PC-3 (cell line): ENCODE data around the gene RBFOX2. TPM values are rescaled to one million over a fixed set of nuclear protein-coding genes. Genes with fewer than 3 reads are reported as not detected.

Experiments used
- ATAC-seq: fragments of 200-7000 bp; cut with Tn5 transposase; 2 replicates; pipeline ENCODE4 v1.9.1; 2020; ENCODE audit warnings: mild to moderate bottlenecking, moderate library complexity
- BruUV-seq: library from RNA; stranded (reverse); fragments of 400-500 nt; replicated peaks from 2 replicates; lab custom pipeline; 2021; lab: Mats Ljungman, UMichigan
- CTCF ChIA-PET: fragments of 300-600 bp; sonication (Branson Sonifier 250); formaldehyde crosslinking; loops from one replicate; lab custom pipeline; 2022; ENCODE audit warnings: antibody characterized with exemption; lab: Charles Lee
- POLR2A ChIA-PET: fragments of 300-600 bp; sonication (Branson Sonifier 250); formaldehyde crosslinking; loops from one replicate; lab custom pipeline; 2022; ENCODE audit warnings: antibody characterized with exemption; ENCODE audit not compliant: unreplicated experiment; lab: Charles Lee
- DNase-seq: peaks from one replicate; pipeline ENCODE4 v3.0.0-alpha.2; 2015
- H2AFZ ChIP-seq: fragments of 300-600 bp; sonication (generic); 2 replicates; pipeline ENCODE4 v1.6.0; 2016; ENCODE audit warnings: antibody characterized with exemption, low read length
- H3F3A ChIP-seq: fragments of 300-600 bp; sonication (generic); one replicate; pipeline ENCODE4 v1.6.0; 2017; ENCODE audit warnings: antibody characterized with exemption, low read length, control low read depth, mild to moderate bottlenecking; ENCODE audit not compliant: unreplicated experiment
- H3K27ac ChIP-seq: fragments of 300-600 bp; sonication (generic); 2 replicates; pipeline ENCODE4 v1.5.1; 2016; ENCODE audit warnings: mild to moderate bottlenecking, low read length
- H3K27me3 ChIP-seq: fragments of 300-600 bp; sonication (generic); 2 replicates; pipeline ENCODE4 v1.6.1; 2016; ENCODE audit warnings: low read length, mixed read lengths
- H3K36me3 ChIP-seq: fragments of 300-600 bp; sonication (generic); 2 replicates; pipeline ENCODE4 v1.6.1; 2016; ENCODE audit warnings: low read depth, mixed run types, low read length, mixed read lengths
- H3K4me1 ChIP-seq: fragments of 300-600 bp; sonication (generic); 2 replicates; pipeline ENCODE4 v1.5.1; 2016; ENCODE audit warnings: low read length; ENCODE audit not compliant: insufficient read depth
- H3K4me2 ChIP-seq: fragments of 300-600 bp; sonication (generic); 2 replicates; pipeline ENCODE4 v1.6.0; 2016; ENCODE audit warnings: low read length
- H3K4me3 ChIP-seq: fragments of 300-600 bp; sonication (generic); 2 replicates; pipeline ENCODE4 v1.5.1; 2016; ENCODE audit warnings: mild to moderate bottlenecking, low read length, mixed read lengths
- H3K79me2 ChIP-seq: fragments of 300-600 bp; sonication (generic); 2 replicates; pipeline ENCODE4 v1.6.1; 2017; ENCODE audit warnings: low read length, mixed read lengths
- H3K9ac ChIP-seq: fragments of 300-600 bp; sonication (generic); 2 replicates; pipeline ENCODE4 v1.6.0; 2016; ENCODE audit warnings: mild to moderate bottlenecking, low read length
- H3K9me2 ChIP-seq: fragments of 300-600 bp; sonication (generic); replicated peaks from 2 replicates; pipeline ENCODE4 v1.6.1; 2016; ENCODE audit warnings: mixed run types, low read length, mixed read lengths
- H3K9me3 ChIP-seq: fragments of 300-600 bp; sonication (generic); 2 replicates; pipeline ENCODE4 v1.6.1; 2016; ENCODE audit warnings: low read length, mixed read lengths
- H4K20me1 ChIP-seq: fragments of 300-600 bp; sonication (generic); 2 replicates; pipeline ENCODE4 v1.6.1; 2016; ENCODE audit warnings: low read length, mixed read lengths
- EZH2 ChIP-seq: fragments of 300-600 bp; sonication (generic); IDR thresholded peaks from one replicate; pipeline ENCODE4 v1.6.1; 2017; ENCODE audit warnings: antibody characterized with exemption, mild to moderate bottlenecking, low read length; ENCODE audit not compliant: unreplicated experiment
- EZH2phosphoT487 ChIP-seq: fragments of 300-600 bp; sonication (generic); IDR thresholded peaks from 2 replicates; pipeline ENCODE4 v1.6.1; 2018; ENCODE audit warnings: mild to moderate bottlenecking, antibody characterized with exemption, low read length, borderline replicate concordance
- intact Hi-C: fragments of 100-400 bp; cut with micrococcal nuclease; formaldehyde crosslinking; loops from 2 replicates; pipeline ENCODE4 v1.9.0; 2023
- total RNA-seq: library from RNA; depleted of rRNA; stranded (reverse); fragments of >200 nt; gene quantifications from 2 replicates; pipeline ENCODE4 v1.2.3, GENCODE V29; 2014
- TF ChIP-seq, protein P1 (sequence below): fragments of 300-600 bp; sonication (generic); conservative IDR thresholded peaks from 2 replicates; pipeline ENCODE4 v1.5.1; 2017; ENCODE audit warnings: antibody characterized with exemption, low read depth, mild to moderate bottlenecking, low read length

The RBFOX2 gene
- total RNA-seq, 1 experiment from 2014 or later, result 75.1 TPM

- no peaks in the 10 kb centered on the region for H3K36me3 ChIP-seq
- no peaks in the 10 kb centered on the region for H3K27me3 ChIP-seq
- no peaks in the 10 kb centered on the region for H4K20me1 ChIP-seq
- H3K79me2 ChIP-seq, result peaks cover 84% of the 10 kb centered on the region
- no peaks in the 10 kb centered on the region for H3K9me2 ChIP-seq
- no peak overlapping the region for H3K4me2 ChIP-seq
- H2AFZ ChIP-seq, result no peak overlapping the region
- DNase-seq (no peak), ATAC-seq (no peak)
- H3F3A ChIP-seq, result no peaks in the 10 kb centered on the region
- no peak overlapping the region for H3K9ac ChIP-seq
- intact Hi-C loops, result no loop called here
- BruUV-seq, result no TSS peak
- TF ChIP-seq, protein P1, sequence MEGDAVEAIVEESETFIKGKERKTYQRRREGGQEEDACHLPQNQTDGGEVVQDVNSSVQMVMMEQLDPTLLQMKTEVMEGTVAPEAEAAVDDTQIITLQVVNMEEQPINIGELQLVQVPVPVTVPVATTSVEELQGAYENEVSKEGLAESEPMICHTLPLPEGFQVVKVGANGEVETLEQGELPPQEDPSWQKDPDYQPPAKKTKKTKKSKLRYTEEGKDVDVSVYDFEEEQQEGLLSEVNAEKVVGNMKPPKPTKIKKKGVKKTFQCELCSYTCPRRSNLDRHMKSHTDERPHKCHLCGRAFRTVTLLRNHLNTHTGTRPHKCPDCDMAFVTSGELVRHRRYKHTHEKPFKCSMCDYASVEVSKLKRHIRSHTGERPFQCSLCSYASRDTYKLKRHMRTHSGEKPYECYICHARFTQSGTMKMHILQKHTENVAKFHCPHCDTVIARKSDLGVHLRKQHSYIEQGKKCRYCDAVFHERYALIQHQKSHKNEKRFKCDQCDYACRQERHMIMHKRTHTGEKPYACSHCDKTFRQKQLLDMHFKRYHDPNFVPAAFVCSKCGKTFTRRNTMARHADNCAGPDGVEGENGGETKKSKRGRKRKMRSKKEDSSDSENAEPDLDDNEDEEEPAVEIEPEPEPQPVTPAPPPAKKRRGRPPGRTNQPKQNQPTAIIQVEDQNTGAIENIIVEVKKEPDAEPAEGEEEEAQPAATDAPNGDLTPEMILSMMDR, result no peak
- TF ChIP-seq EZH2, result no peak
- no peak for TF ChIP-seq EZH2phosphoT487
- no peak overlapping the region for H3K4me3 ChIP-seq
- peaks cover 9% of the 10 kb centered on the region for H3K4me1 ChIP-seq
- no peaks in the 10 kb centered on the region for H3K9me3 ChIP-seq
- ChIA-PET CTCF (no interaction called here), POLR2A (no interaction called here)
- H3K27ac ChIP-seq, result no peak overlapping the region
Observed at GRCh38 chr22:35905894-35906293, 122.7 kb downstream of the RBFOX2 start.

DNA sequence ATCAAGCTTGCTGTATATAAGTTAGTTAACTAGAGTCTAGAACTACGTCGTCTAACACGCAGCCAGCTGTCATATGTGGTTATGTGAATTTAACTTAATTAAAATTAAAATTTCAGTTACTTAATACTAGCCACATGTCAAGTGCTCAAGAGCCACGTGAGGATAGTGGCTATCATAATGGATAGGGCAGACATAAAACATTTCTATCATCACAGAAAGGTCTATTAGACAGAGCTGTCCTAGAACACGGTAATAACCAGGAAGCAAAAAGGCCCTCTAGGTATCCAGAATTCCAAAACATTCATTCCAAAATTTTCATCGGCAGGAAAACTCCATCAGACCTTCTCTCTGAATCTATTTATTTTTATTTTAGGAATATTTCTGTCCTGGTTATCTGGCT, 123.9 kb downstream of the RBFOX2 start:
- no peak overlapping the region for H2AFZ ChIP-seq
- TF ChIP-seq EZH2, result no peak
- no peak for TF ChIP-seq EZH2phosphoT487
- TF ChIP-seq, protein P1, result no peak
- no peaks in the 10 kb centered on the region for H3F3A ChIP-seq
- no TSS peak for BruUV-seq
- peaks cover 83% of the 10 kb centered on the region for H3K79me2 ChIP-seq
- no peaks in the 10 kb centered on the region for H3K9me3 ChIP-seq
- H3K4me3 ChIP-seq, result no peak overlapping the region
- H3K9ac ChIP-seq, result no peak overlapping the region
- peaks cover 16% of the 10 kb centered on the region for H3K4me1 ChIP-seq
- no peak overlapping the region for H3K27ac ChIP-seq
- ChIA-PET CTCF (no interaction called here), POLR2A (no interaction called here)
- no peaks in the 10 kb centered on the region for H3K9me2 ChIP-seq
- no peaks in the 10 kb centered on the region for H4K20me1 ChIP-seq
- H3K36me3 ChIP-seq, result no peaks in the 10 kb centered on the region
- no peak for DNase-seq
- ATAC-seq, result no peak
- H3K4me2 ChIP-seq, result no peak overlapping the region
- H3K27me3 ChIP-seq, result no peaks in the 10 kb centered on the region
- intact Hi-C loops, result no loop called here

GRCh38 chr22:35904336-35904692, 124.3 kb downstream of the RBFOX2 start:
- TF ChIP-seq EZH2, result no peak
- TF ChIP-seq EZH2phosphoT487, result no peak
- TF ChIP-seq, protein P1, result no peak
- Histone ChIP-seq H3F3A (no peaks in the 10 kb centered on the region), H3K9me3 (no peaks in the 10 kb centered on the region), H3K4me1 (peaks cover 16% of the 10 kb centered on the region), H3K4me3 (no peak overlapping the region), H3K36me3 (no peaks in the 10 kb centered on the region), H3K27me3 (no peaks in the 10 kb centered on the region), H3K9me2 (no peaks in the 10 kb centered on the region), H3K9ac (no peak overlapping the region), H4K20me1 (no peaks in the 10 kb centered on the region), H3K79me2 (peaks cover 82% of the 10 kb centered on the region), H2AFZ (no peak overlapping the region), H3K4me2 (no peak overlapping the region), H3K27ac (no peak overlapping the region)
- intact Hi-C loops, result no loop called here
- no TSS peak for BruUV-seq
- ATAC-seq (no peak), DNase-seq (no peak)
- ChIA-PET CTCF (no interaction called here), POLR2A (no interaction called here)
